NCI-H446 (cell line): ENCODE results near the gene BTBD9.
"Not testable (repeated sequence)": the region's sequence is repeated elsewhere in the genome, so short reads cannot be mapped to it uniquely, and the experiment has no call there.

ENCODE experiments used
- DNase-seq, 2 experiments: peaks; one replicate each; lab custom pipeline; 2025; lab: John Stamatoyannopoulos, UW

Gene BTBD9

DNA sequence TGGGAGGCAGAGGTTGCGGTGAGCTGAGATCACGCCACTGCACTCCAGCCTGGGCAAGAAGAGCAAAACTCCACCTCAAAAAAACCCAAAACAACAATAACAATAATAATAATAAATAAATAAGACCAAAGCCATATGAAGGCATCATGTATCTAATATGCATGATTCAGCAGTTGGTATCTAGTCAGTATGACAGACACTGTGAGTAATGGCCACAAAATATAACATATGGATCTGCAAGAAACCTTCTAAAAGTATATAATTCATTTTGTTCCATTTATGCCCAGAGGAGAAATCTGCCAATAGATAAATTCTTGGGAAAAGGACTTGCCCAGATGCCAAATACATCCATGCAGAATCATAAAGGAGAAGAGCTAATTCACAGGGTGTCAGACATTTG, 252.3 kb downstream of the BTBD9 start:
- DNase-seq: no peak

DNA sequence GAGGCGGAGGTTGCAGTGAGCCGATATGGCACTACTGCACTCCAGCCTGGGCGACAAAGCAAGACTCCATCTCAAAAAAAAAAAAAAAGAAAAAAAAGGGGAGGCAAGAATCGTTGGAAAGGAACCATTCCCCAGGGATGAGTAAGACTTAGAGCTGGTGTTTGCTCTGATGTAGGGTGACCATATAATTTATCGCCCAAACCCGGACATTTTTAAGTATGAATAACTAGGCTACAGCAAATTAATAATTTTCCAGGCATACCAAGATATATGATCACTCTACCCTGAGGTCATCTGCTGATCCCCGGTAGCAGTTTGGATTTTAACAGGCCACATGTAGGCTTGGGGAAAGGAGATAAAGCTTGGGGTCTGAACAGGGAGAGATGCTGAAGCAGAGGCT, 260.9 kb downstream of the BTBD9 start:
- no peak for DNase-seq

DNA sequence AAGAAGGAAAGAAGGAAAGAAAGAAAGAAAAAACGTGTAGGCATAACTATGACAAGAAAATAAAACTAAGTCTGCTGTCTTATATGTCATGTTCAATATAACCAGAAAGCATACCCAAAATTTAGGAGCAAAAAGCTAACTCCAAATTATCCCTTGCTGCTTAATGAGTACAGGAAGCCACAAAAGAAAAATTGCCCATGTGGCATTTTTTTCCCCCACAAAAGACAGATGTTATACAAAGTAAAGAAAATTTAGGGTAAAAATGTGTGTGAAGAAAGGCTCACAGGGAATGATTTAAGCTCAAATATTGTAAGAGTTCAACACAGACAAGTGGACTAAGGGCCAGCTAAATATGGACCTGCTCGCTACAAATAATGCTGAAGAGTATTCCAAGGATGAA, 263.8 kb downstream of the BTBD9 start:
- DNase-seq: no peak

DNA sequence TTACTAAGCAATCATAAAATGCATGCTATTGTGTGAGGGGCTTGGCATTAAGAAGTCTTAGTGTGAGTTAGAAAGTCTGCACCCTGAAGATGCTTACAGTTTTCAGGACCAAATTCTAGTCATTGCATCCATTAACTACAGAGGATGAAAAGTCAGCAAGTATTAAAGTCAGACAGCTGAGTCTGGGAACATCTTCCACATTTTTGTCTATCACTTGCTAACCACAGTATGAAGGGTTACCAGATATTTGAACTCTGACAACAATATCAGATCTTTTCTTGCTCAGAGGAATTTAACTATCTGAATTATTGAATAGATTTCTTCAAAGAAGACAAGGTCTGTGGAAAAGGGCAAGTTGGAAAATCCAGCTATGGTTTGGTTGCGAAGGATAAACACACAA, 264.4 kb downstream of the BTBD9 start:
- DNase-seq: no peak

DNA sequence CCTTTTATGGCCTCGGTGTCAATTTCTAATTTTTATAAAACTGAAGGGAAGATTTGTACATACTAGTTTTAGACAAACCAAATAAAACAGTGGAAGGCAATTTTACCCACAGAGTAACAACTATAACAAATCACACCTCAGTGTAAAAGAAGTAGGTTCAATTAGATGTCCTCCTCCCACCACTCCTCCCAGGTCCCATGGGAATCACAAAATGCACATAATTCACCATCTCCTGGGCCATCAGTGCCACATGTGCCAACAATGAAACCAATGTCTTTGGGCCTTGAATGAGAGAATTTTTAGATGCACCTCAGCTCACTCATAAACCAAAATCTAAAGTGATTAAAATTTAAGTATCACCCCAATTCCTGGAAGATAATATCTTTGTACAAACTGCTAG, 267.8 kb downstream of the BTBD9 start:
- DNase-seq: no peak

DNA sequence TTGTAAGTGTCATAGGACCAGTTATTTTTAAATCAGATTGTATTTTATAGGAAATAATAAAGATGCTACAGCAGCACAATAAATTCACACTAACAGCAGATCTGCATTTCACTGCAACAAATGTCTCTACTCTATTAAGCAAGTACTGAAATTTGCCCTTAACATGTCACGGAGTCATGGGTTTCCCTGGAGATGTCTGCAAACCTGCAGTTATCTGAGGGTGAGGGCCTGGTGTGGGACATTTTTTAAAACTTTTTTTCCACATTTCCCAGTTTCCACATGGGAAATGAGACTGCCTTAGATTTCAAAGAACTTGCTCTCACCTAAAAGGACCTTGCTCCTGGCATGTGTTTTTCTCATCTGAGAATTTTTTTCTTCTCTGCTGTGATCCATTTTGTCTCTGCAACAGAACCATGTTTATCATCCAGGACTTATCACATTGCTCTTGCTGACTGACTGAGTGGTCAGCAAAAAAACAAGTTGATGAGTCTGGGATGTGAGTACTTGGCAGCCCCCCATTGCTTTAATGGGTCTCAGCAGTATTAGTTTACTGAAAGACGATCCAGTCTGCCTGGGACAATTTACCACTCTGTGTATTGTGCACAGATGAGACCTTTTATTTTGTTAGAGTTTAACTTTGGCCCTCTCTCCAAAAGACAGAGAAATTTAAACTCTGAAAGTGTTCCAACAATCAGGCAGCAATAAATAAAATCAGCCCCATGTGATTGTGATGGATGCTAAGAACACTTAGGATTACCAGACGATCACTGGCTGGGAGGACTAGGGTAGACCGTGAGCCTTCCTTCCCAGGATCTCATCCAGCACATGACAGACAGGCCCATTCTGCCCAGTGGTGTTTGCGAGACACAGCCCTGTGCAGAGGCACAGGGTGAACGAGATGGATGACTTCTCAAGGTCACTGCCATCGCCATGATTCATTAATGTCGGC, 268.8 kb downstream of the BTBD9 start:
- DNase-seq: no peak

DNA sequence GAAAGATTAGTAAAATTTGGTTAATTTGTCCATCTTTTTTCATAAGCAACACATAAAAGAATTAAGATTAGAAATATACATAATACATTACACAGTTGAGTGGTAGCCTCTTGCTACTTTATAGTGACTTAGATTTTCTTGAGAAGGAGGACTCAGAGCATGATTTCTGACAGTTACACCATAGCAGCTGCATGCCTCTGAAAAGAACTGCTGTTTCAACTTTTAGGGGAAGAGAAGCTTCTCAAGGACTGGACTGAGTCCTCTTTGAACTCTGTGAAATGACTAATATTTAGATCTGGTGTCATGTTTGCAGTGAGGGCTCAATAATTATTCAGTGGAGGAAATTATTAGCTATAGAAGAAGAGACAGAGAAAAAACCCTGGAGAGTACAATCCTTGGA, 272.5 kb downstream of the BTBD9 start:
- DNase-seq: no peak

DNA sequence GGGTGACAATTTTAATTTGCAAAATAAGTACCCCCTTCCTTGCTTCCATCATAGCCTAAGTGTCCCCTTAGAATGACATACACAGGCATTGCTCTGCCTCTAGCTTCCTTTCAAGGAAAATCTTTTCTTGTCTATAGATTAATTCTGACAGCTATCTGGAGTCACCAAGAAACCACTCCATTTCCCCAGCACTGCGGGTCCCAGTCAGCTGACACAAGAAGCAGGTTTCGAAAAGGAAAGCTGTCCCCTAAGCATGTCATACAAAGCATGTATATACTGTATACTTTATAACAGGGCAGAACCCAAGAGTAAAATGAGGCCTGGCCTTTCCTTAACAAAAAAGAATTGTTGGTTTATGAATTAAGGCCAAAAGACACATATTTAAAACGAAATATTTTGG, 273.5 kb downstream of the BTBD9 start:
- DNase-seq: no peak

DNA sequence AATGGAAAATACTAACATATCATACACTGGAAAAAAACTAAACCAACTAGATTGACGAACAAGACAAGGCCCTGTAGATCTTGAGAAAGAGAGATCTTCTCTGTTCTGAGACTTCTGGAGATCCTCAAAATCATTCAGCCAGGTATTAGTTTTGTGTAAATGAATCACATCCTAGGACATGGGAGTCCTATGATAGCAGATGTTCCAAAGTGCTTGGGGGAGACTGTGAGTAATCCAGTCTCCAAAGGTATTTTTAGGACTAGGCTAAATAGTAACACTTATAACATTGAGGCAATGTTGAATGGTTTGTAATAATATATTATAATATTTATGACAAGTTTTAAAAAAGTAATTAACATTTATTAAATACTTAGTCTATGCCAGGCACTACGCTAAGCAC, 275.0 kb downstream of the BTBD9 start:
- DNase-seq: no peak

DNA sequence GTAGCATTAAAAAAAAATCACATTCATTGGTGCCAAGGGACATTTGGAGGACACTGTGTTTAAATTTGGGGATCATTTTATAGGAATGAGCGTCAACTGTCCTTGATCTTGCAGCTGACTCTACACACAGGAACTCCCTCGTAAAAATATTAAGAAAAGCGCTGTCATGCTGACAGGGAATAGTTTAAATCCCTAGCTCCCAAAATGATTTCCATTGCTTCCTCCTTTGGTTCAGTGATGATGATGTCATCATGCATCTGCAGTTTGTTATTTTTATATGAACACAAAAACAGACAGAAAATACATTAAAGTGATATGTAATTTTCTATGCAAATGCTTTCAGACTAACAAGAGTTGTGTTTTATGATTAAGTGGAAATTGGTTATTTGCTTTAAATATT, 275.6 kb downstream of the BTBD9 start:
- no peak for DNase-seq

DNA sequence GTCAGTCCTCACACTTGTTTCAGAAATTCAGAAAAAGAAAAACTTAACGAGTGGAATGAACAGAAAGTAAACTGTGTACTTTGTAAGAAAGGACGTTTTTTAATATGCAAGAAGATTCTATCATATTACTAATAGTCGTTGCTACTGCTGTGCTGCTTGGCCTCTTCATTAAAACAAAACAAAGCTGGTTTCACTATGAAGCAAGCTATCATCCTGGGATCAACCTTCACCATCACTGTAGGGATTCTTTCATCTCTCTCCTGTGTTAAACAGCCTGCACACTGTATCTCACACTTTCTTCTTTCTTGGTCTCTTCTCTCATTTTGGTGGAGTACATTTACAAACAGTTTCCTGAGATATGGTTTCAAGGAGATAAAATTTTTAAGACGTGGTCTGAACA, 284.2 kb downstream of the BTBD9 start:
- no peak for DNase-seq

DNA sequence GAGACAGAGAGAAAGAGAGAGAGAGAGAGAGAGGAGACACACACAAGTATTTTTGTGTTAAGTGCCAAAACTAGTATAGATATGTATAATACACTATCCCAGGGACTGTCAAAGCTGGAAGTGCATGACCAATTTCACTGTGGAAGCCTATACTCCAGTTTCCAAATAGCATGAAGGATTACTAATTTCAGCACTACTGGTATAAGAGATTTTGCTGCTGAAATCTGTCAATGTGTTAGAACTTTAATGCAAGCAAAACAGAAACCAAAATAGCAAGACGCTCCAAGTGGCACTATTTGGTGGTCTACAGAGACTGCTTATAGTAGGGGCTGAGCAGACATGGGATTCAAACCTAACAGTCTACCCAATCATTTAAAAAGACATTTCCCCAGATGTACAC, 284.8 kb downstream of the BTBD9 start:
- no peak for DNase-seq

DNA sequence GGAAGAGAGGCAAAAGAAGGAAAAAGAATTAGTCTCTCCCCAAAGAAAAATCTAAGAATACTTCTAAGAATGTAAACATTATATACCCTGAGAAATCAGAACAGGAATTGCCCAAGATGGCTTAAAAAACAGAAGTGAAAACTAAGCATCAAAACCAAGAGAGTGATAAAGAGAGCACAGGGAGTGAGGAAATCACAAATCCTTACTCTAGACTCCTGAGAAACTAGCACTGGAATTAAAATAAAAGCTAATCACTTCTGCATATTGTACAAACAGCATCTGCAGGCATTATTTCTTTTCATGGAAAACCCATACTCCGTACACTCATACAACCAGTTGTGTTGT, 285.7 kb downstream of the BTBD9 start:
- DNase-seq: no peak

DNA sequence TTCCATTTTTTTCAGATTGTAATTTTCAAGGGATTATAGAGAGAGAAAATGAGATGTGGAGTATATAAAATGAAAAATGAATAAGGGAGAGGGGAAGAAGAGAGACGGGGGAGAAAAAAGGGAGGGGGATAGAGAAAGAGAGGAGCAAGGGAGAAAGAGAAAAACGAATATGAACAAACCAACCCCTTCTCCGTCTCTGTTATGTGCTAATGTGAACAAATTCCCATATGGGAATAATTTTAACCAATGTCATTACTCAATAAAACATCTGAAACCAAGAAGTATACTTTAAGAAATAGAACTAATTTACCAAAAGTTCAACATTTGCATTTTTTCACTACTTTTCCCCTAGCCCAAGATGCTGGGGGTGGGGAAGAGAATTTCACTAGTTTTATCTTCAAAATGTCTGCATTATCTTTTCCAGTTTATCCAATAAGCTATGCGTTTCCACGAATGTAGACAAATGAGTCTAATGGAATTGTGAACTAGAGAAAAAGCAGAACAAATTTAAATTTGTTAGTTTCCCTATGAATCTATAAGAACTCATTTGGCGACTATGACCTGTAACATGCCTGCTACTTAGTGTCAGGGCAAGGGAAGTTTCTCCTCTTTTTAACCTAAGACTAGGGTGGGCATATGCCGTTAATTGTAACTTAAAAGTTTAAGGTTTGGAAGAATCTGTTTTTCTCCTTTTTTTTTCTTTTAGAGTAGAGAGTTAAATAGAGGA, 286.3 kb downstream of the BTBD9 start:
- no peak for DNase-seq

DNA sequence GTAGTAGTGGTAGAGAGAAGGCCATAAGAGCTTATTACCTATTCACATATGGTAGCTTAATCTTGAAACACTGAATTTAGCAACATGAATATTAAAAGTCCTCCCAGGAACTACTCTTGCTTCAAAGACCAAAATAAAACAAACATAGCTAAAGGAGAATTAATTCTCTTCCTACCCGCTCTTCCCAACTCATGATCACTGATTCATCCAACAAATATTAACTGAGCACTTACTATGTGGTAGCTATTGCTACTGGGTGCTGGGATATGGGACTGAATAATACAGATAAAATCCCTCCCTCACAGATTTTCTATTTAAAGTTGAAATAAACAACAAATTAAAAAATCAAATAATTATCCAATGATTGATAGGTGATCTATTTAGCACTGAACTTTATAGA, 287.1 kb downstream of the BTBD9 start:
- DNase-seq: no peak

DNA sequence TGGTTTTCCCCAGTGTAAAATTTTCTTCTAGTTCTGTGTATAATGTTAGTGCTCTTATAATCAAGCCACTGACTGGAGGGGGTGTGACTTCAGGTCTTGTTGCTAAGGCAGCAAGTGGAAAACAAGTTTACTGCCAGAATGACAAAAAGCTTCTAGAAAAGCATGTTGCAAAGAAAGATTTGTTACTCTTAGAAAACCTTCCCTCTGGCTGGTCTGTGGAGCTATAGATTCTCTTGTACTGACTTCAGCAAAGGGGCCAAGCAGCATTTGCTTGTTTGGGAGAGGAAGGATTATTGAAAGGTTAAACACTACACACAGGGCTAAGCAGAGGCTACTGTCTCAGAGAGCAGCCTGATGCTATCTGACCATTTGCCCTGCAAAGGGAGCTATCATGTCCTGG, 288.8 kb downstream of the BTBD9 start:
- DNase-seq: no peak

DNA sequence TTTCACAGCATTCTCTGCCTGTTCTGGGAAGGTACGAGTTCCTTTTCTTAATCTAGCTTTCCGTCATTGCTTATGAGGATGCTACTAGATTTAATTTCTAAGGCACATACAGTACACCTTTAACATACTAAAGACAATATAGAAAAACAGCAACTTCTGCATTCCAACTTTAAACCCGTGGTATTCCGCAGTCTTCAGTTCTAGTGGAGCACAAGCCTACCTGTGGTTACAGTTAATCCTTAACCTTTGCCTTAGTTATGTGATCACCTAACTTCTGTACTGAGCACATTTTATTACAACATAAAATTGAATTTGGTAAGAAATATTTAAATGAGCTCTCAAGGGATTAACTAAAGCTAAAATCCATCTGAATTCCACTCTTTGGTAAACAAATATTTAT, 289.5 kb downstream of the BTBD9 start:
- DNase-seq: no peak

DNA sequence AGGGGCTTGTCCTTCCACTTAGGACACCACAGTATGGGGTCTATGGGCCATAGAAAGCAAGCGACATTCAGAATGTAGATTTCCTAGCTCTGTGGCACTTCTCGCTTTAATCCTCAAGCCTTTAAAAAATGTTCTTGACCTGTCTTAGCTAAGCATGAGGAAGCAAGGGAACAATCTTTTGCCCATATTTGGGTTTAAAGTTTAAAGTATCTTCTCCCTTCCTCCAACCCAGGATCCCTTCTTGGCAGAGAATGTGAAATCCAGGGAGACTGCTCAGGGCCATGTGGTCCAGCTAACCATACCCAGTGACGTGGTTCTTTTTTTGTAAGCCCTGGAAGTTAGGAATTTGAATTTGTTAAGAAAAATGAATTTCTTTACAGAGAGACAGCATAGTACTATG, 289.9 kb downstream of the BTBD9 start:
- no peak for DNase-seq

DNA sequence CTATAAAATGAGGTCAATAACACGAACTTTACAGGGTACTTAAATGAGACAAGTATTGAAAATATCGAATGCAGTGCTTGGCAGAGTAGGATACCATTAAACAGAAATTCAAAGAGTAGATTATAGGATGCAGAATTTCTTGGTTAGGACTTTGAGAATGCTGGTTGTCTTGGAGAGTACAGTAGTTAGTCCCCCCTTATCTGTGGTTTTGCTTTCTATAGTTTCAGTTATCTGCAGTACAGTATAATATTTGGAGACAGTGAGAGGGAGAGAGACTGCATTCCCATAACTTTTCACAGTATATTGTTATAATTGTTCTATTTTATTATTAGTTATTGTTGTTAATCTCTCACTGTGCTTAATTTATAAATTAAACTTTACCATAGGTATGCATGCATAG, 290.5 kb downstream of the BTBD9 start:
- no peak for DNase-seq

DNA sequence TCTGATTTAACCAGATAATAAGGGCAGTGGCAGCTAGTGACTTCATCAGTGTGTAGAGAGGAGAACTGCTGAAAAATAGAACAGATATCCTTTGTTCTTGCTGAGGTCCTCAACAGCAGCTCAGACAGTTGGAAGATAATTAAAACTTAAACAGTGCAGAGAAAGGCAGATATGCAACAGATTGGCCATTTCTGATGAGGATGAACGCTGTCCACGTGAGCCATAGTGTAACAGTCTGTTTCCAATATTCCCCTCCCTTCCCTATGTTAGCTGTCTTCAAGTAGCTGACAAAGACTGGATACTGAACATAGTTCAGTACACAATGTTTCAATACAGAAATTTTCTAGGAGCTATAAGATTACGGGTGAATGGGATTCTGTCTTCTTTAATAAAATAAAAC, 291.4 kb downstream of the BTBD9 start:
- no peak for DNase-seq

DNA sequence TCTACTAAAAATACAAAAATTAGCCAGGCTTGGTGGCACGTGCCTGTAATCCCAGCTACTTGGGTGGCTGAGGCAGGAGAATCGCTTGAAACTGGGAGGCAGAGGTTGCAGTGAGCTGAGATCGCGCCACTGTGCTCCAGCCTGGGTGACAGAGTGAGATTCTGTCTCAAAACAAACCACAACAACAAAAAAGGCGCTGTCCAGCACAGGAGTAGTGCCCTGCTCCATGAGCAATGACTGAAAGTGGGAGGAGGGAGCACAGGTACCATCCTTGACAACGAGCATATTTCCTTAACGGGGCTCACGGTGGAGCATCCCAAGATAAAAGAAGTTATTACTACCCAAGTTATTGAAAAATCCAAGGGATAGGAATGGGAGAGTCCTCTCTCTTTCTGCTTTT, 291.9 kb downstream of the BTBD9 start:
- not testable (repeated sequence) for DNase-seq

DNA sequence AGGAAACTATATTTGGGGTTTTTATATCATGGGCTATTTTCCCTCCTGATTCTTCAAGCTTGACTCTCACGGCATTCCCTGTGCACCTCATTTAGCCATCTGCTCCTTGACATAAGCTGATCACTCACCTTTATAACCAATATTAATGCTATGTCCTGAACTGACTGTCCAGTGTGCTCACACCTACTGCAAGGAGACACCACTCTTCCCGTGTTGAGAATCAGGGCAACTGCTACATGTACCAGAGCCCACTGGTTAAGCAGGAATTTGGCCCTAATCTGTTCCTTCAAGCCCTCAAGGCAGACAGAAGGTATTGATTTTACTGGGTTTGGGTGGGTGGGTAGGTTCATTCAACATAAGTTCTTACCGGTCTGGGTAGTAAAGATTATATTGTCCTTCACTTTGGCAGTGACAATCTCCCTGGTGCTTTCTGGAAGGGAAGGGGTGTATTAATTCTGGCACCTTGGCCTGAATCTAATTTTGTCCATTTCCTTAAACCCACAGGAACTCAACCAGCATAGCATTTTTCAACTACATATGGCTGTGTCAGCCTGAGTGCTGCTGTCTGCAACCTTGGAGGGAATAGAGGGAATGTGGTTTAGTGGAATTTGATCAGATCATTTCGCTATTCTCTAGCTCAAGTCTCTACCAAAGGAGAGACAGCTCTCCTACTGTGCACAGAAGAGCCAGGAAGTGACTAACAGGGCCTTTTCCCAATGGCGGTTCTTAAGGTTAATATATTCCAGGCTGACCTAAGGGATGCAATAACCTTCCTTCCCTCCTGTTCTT, 293.2 kb downstream of the BTBD9 start:
- DNase-seq: no peak

DNA sequence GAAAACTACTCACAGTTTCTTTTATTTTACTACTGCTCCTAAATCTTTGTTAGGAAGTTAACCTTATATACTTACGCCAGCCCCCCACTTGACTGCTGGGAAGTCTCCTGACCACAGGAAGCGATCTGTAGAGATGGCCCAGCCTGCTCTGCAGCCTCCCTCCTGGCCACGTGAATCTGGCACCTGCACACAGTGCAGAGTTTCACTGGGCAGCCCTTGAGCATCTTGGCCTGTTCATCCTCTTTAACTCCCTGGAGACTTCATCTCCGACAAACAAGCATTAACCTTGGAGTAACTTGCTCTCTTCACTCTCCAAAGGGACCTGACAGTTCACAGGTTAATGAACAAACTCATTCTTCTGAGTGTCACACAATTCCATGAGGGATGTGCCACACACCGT, 294.1 kb downstream of the BTBD9 start:
- no peak for DNase-seq
